Hippocampal formation (tissue), 2 donors: Measurements from ENCODE around the gene PCDH15.
A peak's percentile ranks its signal among the peaks of the same experiment; 100 is the strongest.

ENCODE experiments used
- DNase-seq, 2 donors: peaks; one replicate each; lab custom pipeline; 2025; lab: John Stamatoyannopoulos, UW

PCDH15 gene

DNA sequence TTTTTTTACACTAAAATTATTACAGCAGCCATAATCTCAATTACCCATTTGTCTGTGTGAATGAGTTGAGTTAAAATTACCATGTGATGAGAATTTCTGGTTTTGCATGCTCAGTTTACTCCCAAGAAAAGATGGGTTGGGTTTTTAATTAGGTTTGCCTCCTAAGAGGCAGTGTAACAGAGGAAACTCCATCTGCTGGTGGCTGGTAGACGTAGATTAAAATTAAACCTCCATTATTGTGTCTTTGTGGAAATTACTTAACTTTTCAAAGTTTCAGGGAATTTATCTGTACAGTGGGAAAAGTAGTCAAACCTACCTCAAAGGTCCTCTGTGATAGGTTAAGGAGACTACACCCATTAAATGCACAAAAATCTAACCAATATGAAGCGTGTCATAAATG, 954.2 kb downstream of the PCDH15 start:
- no peak for DNase-seq

GRCh38 chr10:53843736-53844362, 957.2 kb downstream of the PCDH15 start:
- peak; percentile 0 to 24 for DNase-seq

- DNase-seq = no peak
Observed at GRCh38 chr10:53841483-53842145, 959.4 kb downstream of the PCDH15 start.

- DNase-seq = no peak
Observed at GRCh38 chr10:53840653-53841052, 960.4 kb downstream of the PCDH15 start.

GRCh38 chr10:53839440-53840039, 961.5 kb downstream of the PCDH15 start:
- peak in 1 of 2 donors; percentile 20 for DNase-seq

- DNase-seq = no peak
Observed at GRCh38 chr10:53836638-53837037, 964.4 kb downstream of the PCDH15 start.

DNA sequence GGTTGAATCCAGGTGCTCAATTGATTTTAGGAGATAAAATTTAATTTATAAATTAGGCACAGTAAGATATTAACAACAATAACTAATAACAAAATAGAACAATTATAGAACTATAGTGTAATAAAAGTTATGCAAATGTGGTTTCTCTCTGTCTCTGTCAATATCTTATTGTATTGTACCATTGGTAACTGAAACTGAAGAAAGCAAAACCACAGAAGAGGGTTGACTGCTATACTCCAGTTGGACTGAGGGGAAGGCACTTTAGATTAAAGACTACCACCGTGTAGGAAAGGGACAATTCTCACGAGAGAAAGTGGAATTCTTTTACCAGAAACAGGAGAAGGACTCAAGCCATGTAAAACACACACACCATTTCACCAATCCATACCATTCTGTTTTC, 967.1 kb downstream of the PCDH15 start:
- DNase-seq = no peak

DNA sequence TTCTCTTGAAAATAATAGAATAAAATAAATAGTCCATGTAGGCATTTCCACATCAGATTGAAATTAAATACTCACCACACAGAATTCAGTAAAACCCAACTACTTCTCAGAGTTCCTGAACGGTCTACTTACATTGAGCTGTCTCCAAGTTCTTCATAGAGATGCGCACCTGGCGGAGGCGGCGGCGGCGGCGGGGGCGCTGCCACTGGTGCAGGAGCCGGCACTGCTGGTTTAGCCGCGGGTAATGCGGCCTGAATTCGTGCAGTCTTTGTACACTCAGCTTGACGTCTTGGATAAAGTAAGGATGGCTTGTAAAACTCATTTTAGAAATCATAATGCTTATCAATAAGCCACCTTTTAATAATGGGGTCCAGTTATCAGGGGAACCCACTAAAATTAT, 973.8 kb downstream of the PCDH15 start:
- no peak for DNase-seq

DNA sequence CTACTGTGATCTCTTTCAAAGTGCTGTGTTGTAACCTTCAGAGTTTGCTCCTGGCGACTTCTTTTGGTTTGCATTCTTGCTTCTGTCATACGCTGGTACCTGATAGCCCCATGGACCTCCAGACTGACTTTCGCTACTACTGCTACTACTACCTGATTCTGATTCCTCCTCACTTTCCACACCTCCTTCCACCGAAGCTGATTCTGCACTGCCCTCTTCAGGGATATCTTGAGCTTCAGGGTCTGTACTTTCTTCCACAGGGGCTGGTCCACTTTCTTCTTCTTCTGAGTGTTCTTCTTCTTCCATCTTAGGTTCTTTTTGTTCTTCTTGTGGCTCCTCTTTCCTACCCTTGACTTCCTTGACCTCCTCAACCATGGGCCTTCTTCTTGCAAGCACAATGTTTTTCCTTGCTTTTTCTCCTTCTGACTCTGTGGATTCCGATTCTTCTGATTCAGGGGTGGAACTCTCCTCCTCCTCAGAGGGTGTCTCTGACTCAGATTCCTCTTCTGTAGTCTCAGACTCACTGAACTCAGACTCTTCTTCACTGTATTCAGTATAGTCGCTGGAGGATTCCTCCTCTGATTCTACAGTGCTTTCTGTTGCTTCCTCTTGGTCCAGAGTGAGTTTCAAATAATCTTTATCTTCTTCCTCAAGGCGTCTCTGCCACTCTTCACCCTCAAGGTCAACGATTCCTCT, 992.2 kb downstream of the PCDH15 start:
- DNase-seq = no peak

- DNase-seq = no peak
Observed at GRCh38 chr10:53786236-53786900, 1014.7 kb downstream of the PCDH15 start.

GRCh38 chr10:53771701-53772100, 1029.3 kb downstream of the PCDH15 start:
- DNase-seq = no peak

DNA sequence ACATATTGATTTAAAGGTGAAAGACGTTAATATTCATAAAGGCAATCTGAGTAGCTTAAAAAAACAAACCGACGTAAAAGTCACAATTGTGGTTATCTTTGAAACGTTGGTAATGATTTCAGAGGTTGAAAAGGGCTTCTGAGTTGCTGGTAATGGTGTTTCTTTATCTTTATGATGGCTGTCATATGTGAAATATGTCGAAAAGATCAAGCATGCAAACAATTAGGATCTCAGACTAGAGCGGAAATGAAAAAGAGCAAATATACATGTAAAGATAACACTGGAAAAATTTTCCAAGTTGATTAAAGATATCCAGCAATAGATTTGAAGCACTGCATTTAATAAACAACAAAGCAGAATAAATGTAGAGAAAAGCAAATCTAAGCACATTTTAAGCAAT, 1030.1 kb downstream of the PCDH15 start:
- no peak for DNase-seq

- no peak for DNase-seq
Observed at GRCh38 chr10:53765311-53765710, 1035.7 kb downstream of the PCDH15 start.

DNA sequence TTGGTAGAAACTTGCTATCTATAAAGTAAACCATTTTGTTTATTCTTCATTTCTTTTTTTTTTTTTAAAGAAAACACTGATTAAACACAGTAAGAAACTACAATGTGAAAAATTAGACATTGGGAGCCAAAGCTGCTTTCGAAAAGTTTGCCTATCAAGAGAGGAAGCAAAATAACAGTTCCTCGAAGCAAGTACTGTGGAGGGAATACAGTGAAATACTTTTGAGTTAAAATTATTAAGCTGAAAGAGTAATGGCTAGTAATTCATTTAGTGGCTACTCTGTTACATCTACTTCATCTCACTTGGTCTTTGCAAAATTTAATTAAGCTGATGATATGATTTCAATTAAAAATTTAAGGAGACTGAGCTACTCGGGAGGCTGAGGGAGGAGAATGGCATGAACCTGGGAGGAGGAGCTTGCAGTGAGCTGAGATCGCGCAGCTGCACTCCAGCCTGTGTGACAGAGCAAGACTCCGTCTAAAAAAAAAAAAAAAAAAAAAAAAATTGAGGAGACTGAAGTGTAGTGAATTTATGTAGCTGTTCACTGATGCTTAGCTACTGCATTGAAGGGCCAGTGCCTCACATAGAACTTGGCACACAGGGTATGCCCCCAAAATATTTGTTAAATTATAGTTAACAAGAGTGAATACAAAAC, 1046.3 kb downstream of the PCDH15 start:
- DNase-seq = no peak
